ENCODE measurements around the gene PRPF8.

Gene PRPF8

GRCh38 chr17:1626333-1626732, 58.3 kb downstream of the PRPF8 start:
- DNase-seq (ENCODE audit: low read depth in 2 of 2) = no peak

DNA sequence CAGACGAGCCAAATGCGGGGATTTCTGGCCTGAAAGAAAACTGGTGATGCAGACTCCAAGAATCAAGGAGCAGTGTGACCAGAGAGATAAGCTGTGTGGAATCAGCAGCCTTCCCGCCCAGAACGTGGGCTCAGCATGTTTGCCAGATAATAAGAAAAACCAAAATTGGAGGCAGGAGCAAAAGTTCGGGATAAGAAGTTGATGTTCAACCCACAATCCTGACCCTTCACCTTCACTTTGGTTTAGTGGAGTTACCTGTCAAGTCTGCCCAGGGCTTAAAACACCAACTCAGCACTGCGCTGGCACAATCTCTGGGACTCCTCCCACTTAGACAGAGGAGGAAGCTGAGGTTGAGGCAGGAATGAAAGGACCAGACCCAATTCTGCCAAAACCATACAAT, 59.1 kb downstream of the PRPF8 start:
- no peak for DNase-seq (ENCODE audit: low read depth in 2 of 2)

DNA sequence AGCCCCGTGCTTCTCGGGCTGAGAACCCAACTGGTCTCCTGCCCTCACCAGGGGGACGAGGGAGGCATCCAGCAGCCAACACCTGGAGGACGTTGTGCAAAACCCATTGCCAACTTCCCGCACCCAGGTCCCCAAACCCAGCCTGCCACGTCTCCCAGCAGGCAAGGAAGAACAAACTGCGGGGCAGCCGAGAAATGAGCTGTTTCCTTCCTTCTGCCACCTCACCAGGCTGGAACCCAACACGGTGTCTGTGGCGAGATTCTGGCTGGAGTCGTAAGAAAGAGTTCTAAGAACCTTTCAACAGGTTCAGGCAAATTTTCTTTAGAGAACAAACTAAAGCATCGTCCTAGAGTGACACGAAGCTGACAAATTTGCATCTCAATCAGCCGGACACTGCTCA, 59.6 kb downstream of the PRPF8 start:
- no peak for DNase-seq (ENCODE audit: low read depth in 2 of 2)

GRCh38 chr17:1624650-1625049, 60.0 kb downstream of the PRPF8 start:
- no peak for DNase-seq (ENCODE audit: low read depth in 2 of 2)

- no peak for DNase-seq (ENCODE audit: low read depth in 2 of 2)
Observed at GRCh38 chr17:1623057-1623630, 61.5 kb downstream of the PRPF8 start.

- DNase-seq (ENCODE audit: low read depth in 2 of 2) = no peak
Observed at GRCh38 chr17:1621273-1621954, 63.3 kb downstream of the PRPF8 start.

DNA sequence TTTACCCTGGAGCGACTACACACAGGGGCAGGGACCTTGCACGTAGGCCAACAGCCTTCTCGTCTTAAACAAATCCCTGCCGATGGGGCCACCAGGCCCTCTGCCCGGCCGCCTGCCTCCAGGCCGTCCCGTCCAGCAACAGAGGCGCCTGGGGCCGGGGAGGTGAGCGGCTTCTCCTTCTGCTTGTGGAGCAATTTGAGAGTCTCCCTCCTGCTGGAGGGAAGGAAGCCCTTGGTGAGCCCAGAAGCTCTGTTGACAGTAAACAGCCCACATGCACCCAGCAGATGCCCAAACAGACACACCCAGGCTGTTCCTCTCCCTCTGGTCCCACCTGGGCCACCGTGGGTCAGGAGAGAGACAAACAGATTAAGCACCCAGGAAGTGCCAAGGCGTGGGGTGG, 64.2 kb downstream of the PRPF8 start:
- DNase-seq (ENCODE audit: low read depth in 2 of 2) = no peak

DNA sequence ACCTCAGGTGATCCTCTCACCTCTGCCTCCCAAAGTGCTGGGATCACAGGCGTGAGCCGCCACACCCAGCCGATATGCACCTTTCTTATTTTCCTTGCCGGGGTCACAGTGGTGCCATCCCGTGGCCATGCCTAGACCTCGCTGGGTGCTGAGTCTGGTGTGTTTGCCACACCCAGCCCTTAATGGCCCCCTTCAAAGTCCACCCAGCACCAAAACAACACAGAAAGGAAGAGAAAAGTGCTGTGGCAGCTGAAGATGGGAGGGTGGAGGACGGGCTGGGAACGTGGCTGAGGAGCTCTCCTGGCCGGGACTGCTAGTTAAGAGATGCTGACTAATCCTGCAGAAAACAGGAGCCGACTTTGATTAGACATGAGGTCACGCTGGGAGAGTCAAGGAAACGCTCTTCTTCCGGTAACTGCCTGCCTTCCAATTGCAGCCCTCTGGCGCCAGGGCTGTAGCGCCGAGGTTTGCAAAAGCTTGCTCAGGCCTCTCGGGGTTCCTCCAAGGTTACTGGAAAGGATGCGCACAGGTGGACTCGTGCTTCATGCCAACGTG, 67.0 kb downstream of the PRPF8 start:
- no peak for DNase-seq (ENCODE audit: low read depth in 2 of 2)

DNA sequence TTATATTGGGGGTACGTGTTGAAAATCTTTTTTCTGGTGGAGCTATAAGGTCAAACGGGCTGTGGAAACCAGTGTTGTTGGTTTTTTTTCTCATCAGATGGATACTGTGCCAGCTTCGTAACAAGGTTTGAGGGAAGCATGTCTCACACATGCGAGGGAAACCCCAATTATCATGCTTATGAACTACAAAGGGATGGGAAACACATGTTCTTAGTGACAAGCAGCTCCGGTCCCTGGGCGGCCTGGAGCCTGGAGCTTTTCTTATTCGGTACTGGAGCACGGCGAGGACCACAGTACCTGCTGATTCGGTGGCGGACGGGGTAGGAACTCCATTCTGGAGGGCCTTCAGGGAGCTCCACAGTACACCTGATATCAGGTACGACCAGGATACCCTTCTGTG, 68.6 kb downstream of the PRPF8 start:
- no peak for DNase-seq (ENCODE audit: low read depth in 2 of 2)

GRCh38 chr17:1612400-1612799, 72.3 kb downstream of the PRPF8 start:
- DNase-seq (ENCODE audit: low read depth in 2 of 2) = no peak

DNA sequence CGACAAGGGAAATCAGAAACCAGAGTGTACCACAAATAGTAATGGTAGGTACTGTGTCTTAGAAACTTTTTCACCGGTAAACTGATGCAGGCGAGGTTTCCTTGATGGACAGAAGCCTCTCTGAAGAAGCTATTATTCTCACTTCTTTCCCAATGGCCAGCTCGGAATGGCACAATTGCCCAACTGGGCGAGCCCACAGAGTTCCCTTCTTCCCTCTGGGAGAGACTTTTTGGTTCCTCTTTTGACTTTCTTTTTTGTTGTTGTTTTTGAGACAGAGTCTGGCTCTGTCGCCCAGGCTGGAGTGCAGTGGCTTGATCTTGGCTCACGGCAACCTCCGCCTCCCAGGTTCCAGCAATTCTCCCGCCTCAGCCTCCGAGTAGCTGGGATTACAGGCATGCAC, 73.0 kb downstream of the PRPF8 start:
- no peak for DNase-seq (ENCODE audit: low read depth in 2 of 2)

- DNase-seq (ENCODE audit: low read depth in 2 of 2) = no peak
Observed at GRCh38 chr17:1608676-1609075, 76.0 kb downstream of the PRPF8 start.

GRCh38 chr17:1607971-1608320, 76.7 kb downstream of the PRPF8 start:
- no peak for DNase-seq (ENCODE audit: low read depth in 2 of 2)

DNA sequence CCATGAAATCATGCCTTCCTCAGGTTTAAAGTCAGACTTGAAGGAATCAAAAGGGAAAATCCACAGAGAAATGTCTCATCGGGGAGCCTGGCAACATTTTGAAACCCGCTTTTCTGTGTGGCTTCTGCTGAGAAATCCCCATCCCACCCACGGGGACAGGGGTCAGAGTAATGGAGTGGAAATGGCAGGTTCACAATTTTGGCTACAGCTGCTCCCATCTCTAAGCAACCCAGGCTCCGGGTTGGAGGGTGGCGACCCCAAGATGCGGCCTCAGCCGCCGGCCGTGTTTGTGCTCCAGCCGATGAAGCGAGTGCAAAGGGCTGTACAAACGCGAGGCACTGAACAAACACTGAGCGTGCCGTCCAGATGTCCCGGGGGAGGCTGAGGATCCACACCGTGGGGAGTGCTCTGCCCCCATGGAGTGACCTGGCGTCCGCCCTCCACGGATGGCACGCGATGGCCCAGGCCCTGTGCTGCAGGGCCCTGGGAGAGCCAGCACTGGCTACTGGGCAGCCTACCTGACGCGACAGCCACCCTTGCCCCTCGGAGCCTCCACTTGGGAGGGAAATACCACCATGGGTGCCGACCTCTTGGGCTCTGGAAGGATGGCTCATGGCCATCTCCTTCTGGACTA, 78.2 kb downstream of the PRPF8 start:
- DNase-seq (ENCODE audit: low read depth in 2 of 2) = no peak

GRCh38 chr17:1605681-1606351, 78.9 kb downstream of the PRPF8 start:
- no peak for DNase-seq (ENCODE audit: low read depth in 2 of 2)

- DNase-seq (ENCODE audit: low read depth in 2 of 2) = no peak
Observed at GRCh38 chr17:1604831-1605528, 79.7 kb downstream of the PRPF8 start.

DNA sequence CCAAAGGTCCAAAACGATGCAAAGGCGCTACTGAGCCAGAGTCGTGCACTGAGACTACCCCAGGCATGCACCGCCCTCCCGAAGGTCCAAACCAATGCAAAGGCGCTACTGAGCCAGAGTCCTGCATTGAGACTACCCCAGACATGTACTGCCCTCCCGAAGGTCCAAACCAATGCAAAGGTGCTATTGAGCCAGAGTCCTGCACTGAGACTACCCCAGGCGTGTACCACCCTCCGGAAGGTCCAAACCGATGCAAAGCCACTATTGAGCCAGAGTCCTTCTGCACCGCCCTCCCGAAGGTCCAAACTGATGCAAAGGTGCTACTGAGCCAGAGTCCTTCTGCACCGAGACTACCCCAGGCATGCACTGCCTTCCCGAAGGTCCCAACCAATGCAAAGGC, 83.1 kb downstream of the PRPF8 start:
- no peak for DNase-seq (ENCODE audit: low read depth in 2 of 2)
